ENCODE measurements around the gene FAAH.

Gene FAAH

GRCh38 chr1:46453449-46453848, 59.3 kb downstream of the FAAH start:
- TF ChIP-seq POU2F2 (IDR thresholded peaks at IDR 0.05; ENCODE audit: low read depth, low read length) (no peak), POLR2A (IDR thresholded peaks at IDR 0.05; ENCODE audit: low read depth, low read length) (no peak), POLR2AphosphoS5 (IDR thresholded peaks at IDR 0.05; ENCODE audit: low read depth, low read length) (no peak), TAF1 (IDR thresholded peaks at IDR 0.05; ENCODE audit: low read depth, low read length) (no peak), PAX5 (IDR thresholded peaks at IDR 0.05; ENCODE audit: insufficient read depth, low read length, severe bottlenecking) (no peak), SPI1 (IDR thresholded peaks at IDR 0.05; ENCODE audit: low read depth, low read length) (no peak)
- no peak for FAIRE-seq
- DNase-seq (ENCODE audit: insufficient read length, low spot score) = no peak

- DNase-seq (ENCODE audit: insufficient read length, low spot score) (no peak), FAIRE-seq (no peak)
- TF ChIP-seq POU2F2 (IDR thresholded peaks at IDR 0.05; ENCODE audit: low read depth, low read length) = no peak
- TF ChIP-seq POLR2AphosphoS5 (IDR thresholded peaks at IDR 0.05; ENCODE audit: low read depth, low read length) = no peak
- TF ChIP-seq POLR2A (IDR thresholded peaks at IDR 0.05; ENCODE audit: low read depth, low read length) = no peak
- TF ChIP-seq SPI1 (IDR thresholded peaks at IDR 0.05; ENCODE audit: low read depth, low read length) = no peak
- TF ChIP-seq TAF1 (IDR thresholded peaks at IDR 0.05; ENCODE audit: low read depth, low read length) = no peak
- TF ChIP-seq PAX5 (IDR thresholded peaks at IDR 0.05; ENCODE audit: insufficient read depth, low read length, severe bottlenecking) = no peak
These were observed 61.8 kb downstream of the FAAH start for GRCh38 chr1:46455951-46456350.

GRCh38 chr1:46456411-46456963, 62.4 kb downstream of the FAAH start:
- no peak for DNase-seq (ENCODE audit: insufficient read length, low spot score)

DNA sequence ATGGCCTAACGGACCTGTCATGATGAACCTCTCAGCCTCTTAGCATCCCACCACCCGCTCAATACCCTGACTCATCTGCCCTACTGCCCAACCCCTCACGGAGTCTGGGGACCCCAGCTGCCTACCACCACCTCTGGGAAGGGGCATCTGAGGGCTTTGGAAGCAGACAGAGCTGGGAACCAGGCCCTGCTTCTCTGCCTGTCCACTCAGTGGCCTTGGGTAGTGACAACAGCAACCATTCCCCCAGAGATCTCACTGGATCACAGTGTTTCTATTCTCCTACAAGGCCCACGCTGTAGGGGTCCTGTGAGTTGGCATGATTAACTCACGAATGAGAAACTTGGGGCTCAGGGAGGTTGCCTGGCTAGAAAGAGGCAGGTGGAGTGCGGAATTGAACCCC, 63.1 kb downstream of the FAAH start:
- TF ChIP-seq POU2F2 (IDR thresholded peaks at IDR 0.05; ENCODE audit: low read depth, low read length) (no peak), PAX5 (IDR thresholded peaks at IDR 0.05; ENCODE audit: insufficient read depth, low read length, severe bottlenecking) (no peak), TAF1 (IDR thresholded peaks at IDR 0.05; ENCODE audit: low read depth, low read length) (no peak), POLR2A (IDR thresholded peaks at IDR 0.05; ENCODE audit: low read depth, low read length) (no peak), POLR2AphosphoS5 (IDR thresholded peaks at IDR 0.05; ENCODE audit: low read depth, low read length) (no peak), SPI1 (IDR thresholded peaks at IDR 0.05; ENCODE audit: low read depth, low read length) (no peak)
- FAIRE-seq (no peak), DNase-seq (ENCODE audit: insufficient read length, low spot score) (no peak)

More at GRCh38 chr1:46456411-46456963, 62.4 kb downstream of the FAAH start:
- TF ChIP-seq POU2F2 (IDR thresholded peaks at IDR 0.05; ENCODE audit: low read depth, low read length) = no peak
- TF ChIP-seq POLR2A (IDR thresholded peaks at IDR 0.05; ENCODE audit: low read depth, low read length) = no peak
- no peak for TF ChIP-seq PAX5 (IDR thresholded peaks at IDR 0.05; ENCODE audit: insufficient read depth, low read length, severe bottlenecking)
- TF ChIP-seq TAF1 (IDR thresholded peaks at IDR 0.05; ENCODE audit: low read depth, low read length) = no peak
- no peak for TF ChIP-seq POLR2AphosphoS5 (IDR thresholded peaks at IDR 0.05; ENCODE audit: low read depth, low read length)
- no peak for TF ChIP-seq SPI1 (IDR thresholded peaks at IDR 0.05; ENCODE audit: low read depth, low read length)
- FAIRE-seq = no peak

DNA sequence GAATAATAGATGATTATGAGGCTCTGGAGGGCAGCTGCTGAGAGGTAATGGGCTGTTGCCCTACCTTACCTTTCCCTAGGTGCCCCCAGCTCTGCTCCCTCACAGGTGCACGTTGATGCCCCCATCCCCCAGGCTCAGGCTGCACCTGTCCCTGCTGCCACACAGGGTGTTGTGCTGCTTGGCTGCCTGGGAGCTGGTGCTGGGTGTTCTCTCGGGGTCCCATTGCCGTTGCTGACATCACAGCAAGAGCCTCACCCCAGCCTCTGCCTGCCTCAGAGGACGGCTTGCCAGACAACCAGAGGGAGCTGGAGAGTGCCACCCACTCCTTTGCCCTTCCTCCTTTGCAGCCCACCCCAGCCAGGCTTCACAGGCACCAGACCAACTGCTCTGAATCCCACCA, 64.1 kb downstream of the FAAH start:
- TF ChIP-seq SPI1 (IDR thresholded peaks at IDR 0.05; ENCODE audit: low read depth, low read length) = no peak
- TF ChIP-seq POLR2A (IDR thresholded peaks at IDR 0.05; ENCODE audit: low read depth, low read length) = no peak
- TF ChIP-seq TAF1 (IDR thresholded peaks at IDR 0.05; ENCODE audit: low read depth, low read length) = no peak
- TF ChIP-seq PAX5 (IDR thresholded peaks at IDR 0.05; ENCODE audit: insufficient read depth, low read length, severe bottlenecking) = no peak
- TF ChIP-seq POLR2AphosphoS5 (IDR thresholded peaks at IDR 0.05; ENCODE audit: low read depth, low read length) = no peak
- TF ChIP-seq POU2F2 (IDR thresholded peaks at IDR 0.05; ENCODE audit: low read depth, low read length) = no peak
- no peak for DNase-seq (ENCODE audit: insufficient read length, low spot score)
- FAIRE-seq = no peak

- FAIRE-seq (no peak), DNase-seq (ENCODE audit: insufficient read length, low spot score) (no peak)
- no peak for TF ChIP-seq PAX5 (IDR thresholded peaks at IDR 0.05; ENCODE audit: insufficient read depth, low read length, severe bottlenecking)
- no peak for TF ChIP-seq SPI1 (IDR thresholded peaks at IDR 0.05; ENCODE audit: low read depth, low read length)
- TF ChIP-seq TAF1 (IDR thresholded peaks at IDR 0.05; ENCODE audit: low read depth, low read length) = no peak
- TF ChIP-seq POLR2AphosphoS5 (IDR thresholded peaks at IDR 0.05; ENCODE audit: low read depth, low read length) = no peak
- TF ChIP-seq POU2F2 (IDR thresholded peaks at IDR 0.05; ENCODE audit: low read depth, low read length) = no peak
- TF ChIP-seq POLR2A (IDR thresholded peaks at IDR 0.05; ENCODE audit: low read depth, low read length) = no peak
These were observed 64.7 kb downstream of the FAAH start for GRCh38 chr1:46458846-46459245.

GRCh38 chr1:46459315-46459714, 65.2 kb downstream of the FAAH start:
- DNase-seq (ENCODE audit: insufficient read length, low spot score) (no peak), FAIRE-seq (no peak)
- TF ChIP-seq SPI1 (IDR thresholded peaks at IDR 0.05; ENCODE audit: low read depth, low read length) (no peak), POU2F2 (IDR thresholded peaks at IDR 0.05; ENCODE audit: low read depth, low read length) (no peak), PAX5 (IDR thresholded peaks at IDR 0.05; ENCODE audit: insufficient read depth, low read length, severe bottlenecking) (no peak), POLR2AphosphoS5 (IDR thresholded peaks at IDR 0.05; ENCODE audit: low read depth, low read length) (no peak), TAF1 (IDR thresholded peaks at IDR 0.05; ENCODE audit: low read depth, low read length) (no peak), POLR2A (IDR thresholded peaks at IDR 0.05; ENCODE audit: low read depth, low read length) (no peak)

DNA sequence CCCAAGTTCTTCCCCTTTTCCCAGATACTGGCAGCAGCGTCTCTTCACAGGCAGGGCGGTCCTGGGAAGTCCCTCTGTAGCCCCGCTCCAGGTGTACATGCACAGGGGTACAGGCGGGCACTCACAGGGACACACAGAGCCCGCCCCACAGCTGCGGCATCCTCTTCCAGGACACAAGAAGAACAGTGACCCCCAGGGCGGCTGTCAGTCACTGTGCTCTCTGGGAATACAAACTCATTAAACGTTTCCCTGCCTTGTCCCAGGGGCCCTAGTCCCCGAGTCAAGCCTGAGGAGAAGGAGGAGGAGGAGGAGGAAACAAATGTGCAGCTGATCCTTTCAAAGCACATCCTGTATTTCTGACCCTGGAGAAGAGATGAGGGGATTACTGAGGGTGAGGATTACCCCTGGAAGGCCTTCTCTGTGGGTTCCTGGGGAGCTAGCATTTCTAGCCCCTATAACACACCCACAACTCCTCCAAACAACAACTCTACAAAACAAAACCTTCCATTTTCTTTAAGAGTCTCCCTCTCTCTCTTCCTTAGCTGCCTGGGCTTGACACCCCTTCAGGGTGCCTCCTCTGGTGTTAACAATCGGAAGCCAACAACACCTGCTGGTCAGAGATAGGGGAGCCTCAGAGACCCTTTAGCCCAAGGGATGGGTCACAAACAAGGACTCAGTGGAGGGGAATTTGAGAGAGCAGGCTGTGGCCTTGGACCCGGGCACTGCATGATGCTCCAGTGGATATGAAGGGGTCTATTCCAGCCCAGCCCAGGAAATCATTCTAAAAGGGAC, 67.1 kb downstream of the FAAH start:
- DNase-seq (ENCODE audit: insufficient read length, low spot score) = no peak
- TF ChIP-seq POLR2A (IDR thresholded peaks at IDR 0.05; ENCODE audit: low read depth, low read length) (no peak), TAF1 (IDR thresholded peaks at IDR 0.05; ENCODE audit: low read depth, low read length) (no peak), PAX5 (IDR thresholded peaks at IDR 0.05; ENCODE audit: insufficient read depth, low read length, severe bottlenecking) (no peak), POLR2AphosphoS5 (IDR thresholded peaks at IDR 0.05; ENCODE audit: low read depth, low read length) (no peak), POU2F2 (IDR thresholded peaks at IDR 0.05; ENCODE audit: low read depth, low read length) (no peak)
- no peak for FAIRE-seq

GRCh38 chr1:46461809-46462448, 67.8 kb downstream of the FAAH start:
- FAIRE-seq (no peak), DNase-seq (ENCODE audit: insufficient read length, low spot score) (no peak)
- TF ChIP-seq PAX5 (IDR thresholded peaks at IDR 0.05; ENCODE audit: insufficient read depth, low read length, severe bottlenecking) (no peak), POLR2AphosphoS5 (IDR thresholded peaks at IDR 0.05; ENCODE audit: low read depth, low read length) (no peak), POU2F2 (IDR thresholded peaks at IDR 0.05; ENCODE audit: low read depth, low read length) (no peak), TAF1 (IDR thresholded peaks at IDR 0.05; ENCODE audit: low read depth, low read length) (no peak), SPI1 (IDR thresholded peaks at IDR 0.05; ENCODE audit: low read depth, low read length) (no peak), POLR2A (IDR thresholded peaks at IDR 0.05; ENCODE audit: low read depth, low read length) (no peak)

Data from GM12891 (cell line).